Smooth muscle cell (in vitro differentiated cells): ENCODE measurements around the gene BPGM. TPM values are rescaled to one million over a fixed set of nuclear protein-coding genes. Genes with fewer than 3 reads are reported as not detected.

Source experiments
- DNase-seq: peaks from one replicate; lab custom pipeline; 2025; ENCODE audit not compliant: unreplicated experiment; lab: John Stamatoyannopoulos, UW
- H2AFZ ChIP-seq: fragments of 200-600 bp; sonication (generic); 2 replicates; pipeline ENCODE4 v1.6.0; 2016; ENCODE audit warnings: antibody characterized with exemption, low read depth, mild to moderate bottlenecking
- H3F3A ChIP-seq: fragments of 200-600 bp; sonication (generic); 2 replicates; pipeline ENCODE4 v1.6.0; 2017; ENCODE audit warnings: antibody characterized with exemption, low read depth
- H3K27ac ChIP-seq: fragments of 200-600 bp; sonication (generic); 2 replicates; pipeline ENCODE4 v1.5.1; 2016; ENCODE audit warnings: low read depth, mild to moderate bottlenecking
- H3K27me3 ChIP-seq: fragments of 200-600 bp; sonication (generic); 2 replicates; pipeline ENCODE4 v1.6.1; 2016; ENCODE audit warnings: low read depth, mild to moderate bottlenecking
- H3K36me3 ChIP-seq: fragments of 200-600 bp; sonication (generic); 2 replicates; pipeline ENCODE4 v1.5.1; 2016; ENCODE audit warnings: low read depth
- H3K4me1 ChIP-seq: fragments of 200-600 bp; sonication (generic); 2 replicates; pipeline ENCODE4 v1.5.1; 2016; ENCODE audit warnings: low read depth
- H3K4me2 ChIP-seq: fragments of 200-600 bp; sonication (generic); 2 replicates; pipeline ENCODE4 v1.6.0; 2016; ENCODE audit warnings: mild to moderate bottlenecking
- H3K4me3 ChIP-seq: fragments of 200-600 bp; sonication (generic); 2 replicates; pipeline ENCODE4 v1.5.1; 2016; ENCODE audit warnings: mild to moderate bottlenecking
- H3K79me2 ChIP-seq: fragments of 200-600 bp; sonication (generic); 2 replicates; pipeline ENCODE4 v1.6.0; 2016; ENCODE audit warnings: low read depth, mild to moderate bottlenecking
- H3K9ac ChIP-seq: fragments of 200-600 bp; sonication (generic); 2 replicates; pipeline ENCODE4 v1.6.0; 2016; ENCODE audit warnings: low read depth
- H3K9me3 ChIP-seq: fragments of 200-600 bp; sonication (generic); replicated peaks from 2 replicates; pipeline ENCODE4 v1.5.1; 2016; ENCODE audit warnings: low read depth
- H4K20me1 ChIP-seq: fragments of 200-600 bp; sonication (generic); 2 replicates; pipeline ENCODE4 v1.6.0; 2016; ENCODE audit warnings: low read depth
- WGBS: methylation state at CpG from one replicate; pipeline ENCODE4 v1.1.7; 2016; ENCODE audit warnings: low lambda C conversion rate; 5-methylcytosine and 5-hydroxymethylcytosine counted together
- polyA plus RNA-seq: library from polyadenylated mRNA; unstranded; fragments of >200 nt; fragmentation: Nextera tagmentation; extraction: Ambion mirVana; gene quantifications from 2 replicates; pipeline ENCODE4 v1.2.1, GENCODE V29; 2016
- total RNA-seq: library from RNA; depleted of rRNA; stranded (reverse); fragments of >200 nt; gene quantifications from 2 replicates; pipeline ENCODE4 v1.2.3, GENCODE V29; 2014
- TF ChIP-seq, protein P1 (sequence below): fragments of 200-600 bp; sonication (generic); IDR thresholded peaks from 2 replicates; pipeline ENCODE4 v1.5.1; 2017; ENCODE audit warnings: borderline replicate concordance, mild to moderate bottlenecking, antibody characterized with exemption; ENCODE audit not compliant: insufficient read depth, poor library complexity, severe bottlenecking

The BPGM gene
- total and polyA plus RNA-seq, 2 experiments from 2014 or later = 65.1 to 76.9 TPM

- H3K4me1 ChIP-seq = peaks cover 14% of the 10 kb centered on the region
- 12% methylated on average over 2 of the region's 2 CpGs for WGBS
- no peaks in the 10 kb centered on the region for H3K27me3 ChIP-seq
- H3K36me3 ChIP-seq = no peaks in the 10 kb centered on the region
- H3K9me3 ChIP-seq = no peaks in the 10 kb centered on the region
- no peak overlapping the region for H2AFZ ChIP-seq
- no peaks in the 10 kb centered on the region for H4K20me1 ChIP-seq
- H3F3A ChIP-seq = peaks cover 43% of the 10 kb centered on the region
- no peak for DNase-seq
- TF ChIP-seq, protein P1, sequence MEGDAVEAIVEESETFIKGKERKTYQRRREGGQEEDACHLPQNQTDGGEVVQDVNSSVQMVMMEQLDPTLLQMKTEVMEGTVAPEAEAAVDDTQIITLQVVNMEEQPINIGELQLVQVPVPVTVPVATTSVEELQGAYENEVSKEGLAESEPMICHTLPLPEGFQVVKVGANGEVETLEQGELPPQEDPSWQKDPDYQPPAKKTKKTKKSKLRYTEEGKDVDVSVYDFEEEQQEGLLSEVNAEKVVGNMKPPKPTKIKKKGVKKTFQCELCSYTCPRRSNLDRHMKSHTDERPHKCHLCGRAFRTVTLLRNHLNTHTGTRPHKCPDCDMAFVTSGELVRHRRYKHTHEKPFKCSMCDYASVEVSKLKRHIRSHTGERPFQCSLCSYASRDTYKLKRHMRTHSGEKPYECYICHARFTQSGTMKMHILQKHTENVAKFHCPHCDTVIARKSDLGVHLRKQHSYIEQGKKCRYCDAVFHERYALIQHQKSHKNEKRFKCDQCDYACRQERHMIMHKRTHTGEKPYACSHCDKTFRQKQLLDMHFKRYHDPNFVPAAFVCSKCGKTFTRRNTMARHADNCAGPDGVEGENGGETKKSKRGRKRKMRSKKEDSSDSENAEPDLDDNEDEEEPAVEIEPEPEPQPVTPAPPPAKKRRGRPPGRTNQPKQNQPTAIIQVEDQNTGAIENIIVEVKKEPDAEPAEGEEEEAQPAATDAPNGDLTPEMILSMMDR = no peak
- H3K4me2 ChIP-seq = peak overlapping the region; percentile 70
- no peaks in the 10 kb centered on the region for H3K79me2 ChIP-seq
- H3K4me3 ChIP-seq = no peak overlapping the region
- H3K9ac ChIP-seq = no peak overlapping the region
- peak overlapping the region; percentile 85 for H3K27ac ChIP-seq
Measured at GRCh38 chr7:134692344-134692705, 45.7 kb downstream of the BPGM start.

- Histone ChIP-seq H3K9ac (peak overlapping the region; percentile 45), H3K9me3 (no peaks in the 10 kb centered on the region), H3K27me3 (no peaks in the 10 kb centered on the region), H3K36me3 (no peaks in the 10 kb centered on the region), H3K4me2 (peak overlapping the region; percentile 70), H3K4me3 (no peak overlapping the region), H3K79me2 (no peaks in the 10 kb centered on the region), H2AFZ (no peak overlapping the region), H3K4me1 (peaks cover 14% of the 10 kb centered on the region), H3K27ac (peak overlapping the region; percentile 85), H3F3A (peaks cover 50% of the 10 kb centered on the region), H4K20me1 (no peaks in the 10 kb centered on the region)
- TF ChIP-seq, protein P1 = no peak
- no peak for DNase-seq
- 60% methylated on average over 4 of the region's 4 CpGs for whole genome bisulfite sequencing
Measured at GRCh38 chr7:134693256-134693655, 46.6 kb downstream of the BPGM start.

- no peaks in the 10 kb centered on the region for H3K9me3 ChIP-seq
- peak overlapping the region; percentile 85 for H3K27ac ChIP-seq
- no peaks in the 10 kb centered on the region for H3K27me3 ChIP-seq
- H2AFZ ChIP-seq = no peak overlapping the region
- TF ChIP-seq, protein P1 = peak; percentile 43
- H3K9ac ChIP-seq = no peak overlapping the region
- H4K20me1 ChIP-seq = no peaks in the 10 kb centered on the region
- 58% methylated on average over 7 of the region's 7 CpGs for WGBS
- H3K36me3 ChIP-seq = no peaks in the 10 kb centered on the region
- H3F3A ChIP-seq = peaks cover 54% of the 10 kb centered on the region
- peak overlapping the region; percentile 52 for H3K4me2 ChIP-seq
- DNase-seq = no peak
- H3K4me3 ChIP-seq = no peak overlapping the region
- H3K4me1 ChIP-seq = peaks cover 16% of the 10 kb centered on the region
- H3K79me2 ChIP-seq = no peaks in the 10 kb centered on the region
Measured at GRCh38 chr7:134694299-134694698, 47.6 kb downstream of the BPGM start.

- Histone ChIP-seq H3K4me3 (no peak overlapping the region), H3K36me3 (no peaks in the 10 kb centered on the region), H3K9ac (no peak overlapping the region), H3K27ac (peak overlapping the region; percentile 85), H3K9me3 (no peaks in the 10 kb centered on the region), H4K20me1 (no peaks in the 10 kb centered on the region), H3K4me2 (peak overlapping the region; percentile 36), H3K4me1 (peaks cover 21% of the 10 kb centered on the region), H3F3A (peaks cover 55% of the 10 kb centered on the region), H3K79me2 (no peaks in the 10 kb centered on the region), H3K27me3 (no peaks in the 10 kb centered on the region), H2AFZ (no peak overlapping the region)
- WGBS = 86% methylated on average over 2 of the region's 2 CpGs
- no peak for DNase-seq
- TF ChIP-seq, protein P1 = no peak
Measured at GRCh38 chr7:134694767-134695166, 48.1 kb downstream of the BPGM start.
